Measurements from ENCODE around the gene PGGHG.
"Not testable (repeated sequence)": the region's sequence is repeated elsewhere in the genome, so short reads cannot be mapped to it uniquely, and the experiment has no call there.

Gene PGGHG

DNA sequence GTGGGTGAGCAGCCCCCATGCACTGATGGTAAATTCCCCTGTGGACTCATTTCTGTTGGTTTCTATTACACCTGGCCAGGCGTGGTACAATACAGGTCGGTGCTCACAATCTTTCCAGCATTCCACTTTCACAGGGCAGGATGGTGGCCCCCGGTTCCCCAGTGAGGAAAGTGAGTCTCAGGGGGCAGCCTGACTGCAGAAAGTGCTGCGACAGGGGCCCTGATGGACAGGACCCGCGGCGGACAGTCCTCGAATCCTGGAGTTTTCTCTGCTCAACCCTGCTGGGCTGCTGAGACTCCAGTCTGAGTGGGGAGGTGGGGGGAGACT, 3.1 kb upstream of the PGGHG start:
- no peak for DNase-seq

DNA sequence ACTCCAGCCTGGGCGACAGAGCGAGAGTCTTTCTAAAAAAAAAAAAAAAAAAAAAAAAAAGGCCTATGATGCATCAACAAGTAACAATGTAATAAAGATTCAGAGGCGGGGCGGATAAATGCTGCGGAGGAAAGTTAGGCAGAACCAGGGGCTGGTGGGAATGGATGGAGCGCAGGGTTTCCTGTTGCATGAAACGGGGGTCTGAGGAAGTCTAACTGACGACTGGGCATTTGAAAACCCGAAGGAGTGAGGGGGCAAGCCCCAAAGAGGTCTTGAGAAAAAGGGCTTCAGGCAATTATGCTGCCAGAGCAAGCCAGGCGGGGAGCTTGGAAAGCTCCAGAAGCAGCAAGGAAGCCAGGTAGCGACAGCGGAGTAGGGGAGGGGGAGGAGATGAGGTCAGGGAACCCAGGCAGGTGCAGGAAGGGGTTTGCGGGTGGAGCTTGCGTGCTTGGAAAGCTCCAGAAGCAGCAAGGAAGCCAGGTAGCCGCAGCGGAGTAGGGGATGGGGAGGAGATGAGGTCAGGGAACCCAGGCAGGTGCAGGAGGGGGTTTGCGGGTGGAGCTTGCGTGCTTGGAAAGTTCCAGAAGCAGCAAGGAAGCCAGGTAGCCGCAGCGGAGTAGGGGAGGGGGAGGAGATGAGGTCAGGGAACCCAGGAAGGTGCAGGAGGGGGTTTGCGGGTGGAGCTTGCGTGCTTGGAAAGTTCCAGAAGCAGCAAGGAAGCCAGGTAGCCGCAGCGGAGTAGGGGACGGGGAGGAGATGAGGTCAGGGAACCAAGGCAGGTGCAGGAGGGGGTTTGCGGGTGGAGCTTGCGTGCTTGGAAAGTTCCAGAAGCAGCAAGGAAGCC, 1.7 kb upstream of the PGGHG start:
- not testable (repeated sequence) for DNase-seq

DNA sequence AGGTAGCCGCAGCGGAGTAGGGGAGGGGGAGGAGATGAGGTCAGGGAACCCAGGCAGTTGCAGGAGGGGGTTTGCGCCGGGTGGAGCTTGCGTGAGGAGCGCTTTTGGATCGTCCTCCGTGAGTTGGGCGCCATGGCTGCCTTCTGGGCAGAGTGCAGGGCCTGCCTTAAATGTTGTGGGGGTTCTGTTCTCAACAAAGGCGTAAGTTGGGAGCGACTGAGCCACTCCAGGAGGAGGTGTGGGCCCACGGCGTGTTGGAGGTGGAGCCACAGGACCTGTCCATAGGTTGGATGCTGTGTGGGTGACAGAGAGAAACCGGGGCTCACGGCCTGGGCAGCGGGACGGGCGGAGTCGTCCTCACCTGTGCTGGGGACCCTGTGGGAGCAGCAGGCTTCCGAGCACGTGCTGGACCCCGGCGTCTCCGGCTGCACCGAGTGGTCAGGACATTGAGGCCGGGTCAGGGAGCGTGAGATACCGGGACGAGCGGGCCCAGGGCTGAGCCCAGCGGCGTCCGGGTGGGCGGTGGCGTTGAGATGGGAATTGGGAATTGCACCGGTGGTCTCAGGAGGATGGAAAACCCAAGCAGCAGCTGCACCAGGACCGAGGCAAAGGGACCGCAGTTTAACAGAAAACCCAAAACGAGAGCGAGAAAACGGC, 977 bp upstream of the PGGHG start:
- no peak for DNase-seq

DNA sequence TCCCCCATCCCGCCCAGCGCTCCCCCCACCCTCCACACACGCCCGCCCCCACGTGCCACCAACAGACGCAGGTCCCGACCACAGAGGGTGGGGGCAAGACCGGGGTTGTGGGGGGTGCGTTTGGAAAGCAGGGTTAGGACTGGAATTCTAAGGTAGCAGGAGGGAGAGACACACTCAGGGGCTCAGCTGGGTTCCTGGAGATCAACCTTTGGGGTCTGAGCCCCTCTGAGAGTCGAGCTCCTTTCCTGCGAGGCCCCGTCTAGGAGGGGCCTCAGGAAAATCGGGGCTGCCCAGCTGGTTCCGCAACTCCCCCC, 429 bp downstream of the PGGHG start:
- no peak for DNase-seq

DNA sequence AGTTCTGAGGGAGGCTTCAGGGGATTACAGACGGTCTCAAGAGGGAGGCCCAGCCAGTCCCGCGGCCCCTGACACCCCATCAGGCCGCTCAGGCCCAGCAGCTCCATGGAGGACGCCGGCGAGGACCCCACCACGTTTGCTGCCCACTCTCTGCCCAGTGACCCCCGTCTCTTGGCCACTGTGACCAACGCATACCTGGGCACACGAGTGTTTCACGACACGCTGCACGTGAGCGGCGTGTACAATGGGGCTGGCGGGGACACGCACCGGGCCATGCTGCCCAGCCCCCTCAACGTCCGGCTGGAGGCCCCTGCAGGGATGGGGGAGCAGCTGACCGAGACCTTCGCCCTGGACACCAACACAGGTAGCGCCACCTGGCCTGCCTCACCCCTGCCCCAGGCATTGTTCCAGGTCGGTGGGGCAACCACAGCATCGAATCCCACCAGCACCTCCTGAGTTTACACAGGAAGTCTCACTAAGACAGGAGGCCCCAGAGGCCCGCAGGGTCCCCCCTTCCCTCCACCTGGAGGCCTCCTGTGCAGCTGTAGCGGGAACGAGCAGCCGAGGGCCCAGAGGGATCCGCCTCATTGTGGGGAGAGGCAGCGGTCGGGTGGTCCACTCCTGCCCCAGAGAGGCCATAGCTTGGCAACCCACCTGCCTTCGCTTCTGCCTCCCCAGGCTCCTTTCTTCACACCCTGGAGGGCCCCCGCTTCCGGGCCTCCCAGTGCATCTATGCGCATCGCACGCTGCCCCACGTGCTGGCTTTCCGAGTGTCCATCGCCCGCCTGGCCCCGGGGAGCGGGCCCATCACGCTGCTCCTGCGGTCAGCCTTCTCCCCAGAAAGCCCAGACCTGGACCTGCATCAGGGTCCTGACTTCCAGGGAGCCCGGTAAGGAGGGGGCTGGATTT, 1.0 kb downstream of the PGGHG start:
- no peak for DNase-seq

DNA sequence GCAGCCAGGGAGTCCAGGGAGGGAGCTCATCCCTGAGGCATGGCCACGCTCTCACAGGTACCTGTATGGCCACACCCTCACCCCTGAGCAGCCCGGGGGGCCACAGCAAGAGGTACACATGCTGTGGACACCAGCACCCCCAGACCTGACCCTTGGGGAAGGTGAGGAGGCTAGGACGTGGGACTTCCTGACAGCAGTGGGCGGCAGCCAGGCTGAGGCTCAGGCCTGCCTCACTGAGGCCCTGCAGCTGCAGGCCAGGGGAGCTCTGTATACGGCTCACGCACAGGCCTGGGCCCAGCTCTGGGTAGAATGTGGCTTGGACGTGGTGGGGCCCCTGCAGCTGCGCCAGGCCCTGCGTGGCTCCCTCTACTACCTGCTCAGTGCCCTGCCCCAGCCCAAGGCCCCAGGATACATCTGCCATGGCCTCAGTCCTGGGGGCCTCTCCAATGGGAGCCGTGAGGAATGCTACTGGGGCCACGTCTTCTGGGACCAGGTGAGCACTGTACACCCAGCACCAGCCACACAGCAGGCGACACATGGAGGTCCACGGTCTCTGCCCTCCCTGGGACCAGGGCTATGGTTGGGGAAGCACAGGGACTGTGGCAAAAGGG, 1.8 kb downstream of the PGGHG start:
- DNase-seq = no peak

DNA sequence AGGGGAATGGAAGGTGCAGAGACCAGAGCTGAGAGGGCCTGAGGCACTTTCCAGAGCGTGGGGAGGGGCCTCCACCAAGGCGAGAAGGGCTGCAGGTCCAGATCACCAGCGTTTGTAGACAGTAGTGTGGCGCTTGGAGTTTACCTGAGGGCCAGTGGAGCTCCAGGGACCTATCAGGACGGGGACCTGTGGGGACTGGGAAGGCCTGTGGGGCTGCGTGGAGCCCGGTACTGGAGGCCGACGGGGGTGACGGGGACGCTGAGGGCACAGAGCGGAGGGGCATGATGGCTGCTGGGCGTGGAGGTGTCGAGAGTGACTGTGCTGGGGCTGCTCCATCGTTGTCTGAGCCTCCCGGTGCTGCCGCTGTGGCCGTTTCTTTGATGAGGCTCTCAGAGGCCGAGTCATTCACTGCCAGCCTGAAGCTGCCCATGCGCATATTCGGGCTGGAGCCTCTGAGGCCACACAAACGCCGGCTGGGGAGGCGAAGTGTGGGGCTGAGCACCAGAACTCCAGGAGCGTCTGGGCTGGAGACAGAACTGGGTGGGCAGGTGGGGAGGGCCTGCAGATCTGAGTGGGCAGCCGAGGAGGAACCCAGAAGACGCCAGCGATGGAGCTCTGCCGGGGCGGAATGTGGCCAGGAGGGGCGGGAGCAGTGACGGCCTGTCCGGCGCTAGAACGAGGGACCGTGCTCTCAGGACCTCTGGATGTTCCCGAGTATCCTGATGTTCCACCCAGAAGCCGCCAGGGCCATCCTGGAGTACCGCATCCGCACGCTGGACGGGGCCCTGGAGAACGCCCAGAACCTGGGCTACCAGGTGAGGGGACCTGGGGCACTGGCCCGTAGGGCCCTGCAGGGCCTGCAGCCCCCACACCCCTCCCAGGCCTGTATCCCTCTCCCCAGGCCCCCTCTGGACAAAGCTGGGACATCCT, 2.6 kb downstream of the PGGHG start:
- no peak for DNase-seq

DNA sequence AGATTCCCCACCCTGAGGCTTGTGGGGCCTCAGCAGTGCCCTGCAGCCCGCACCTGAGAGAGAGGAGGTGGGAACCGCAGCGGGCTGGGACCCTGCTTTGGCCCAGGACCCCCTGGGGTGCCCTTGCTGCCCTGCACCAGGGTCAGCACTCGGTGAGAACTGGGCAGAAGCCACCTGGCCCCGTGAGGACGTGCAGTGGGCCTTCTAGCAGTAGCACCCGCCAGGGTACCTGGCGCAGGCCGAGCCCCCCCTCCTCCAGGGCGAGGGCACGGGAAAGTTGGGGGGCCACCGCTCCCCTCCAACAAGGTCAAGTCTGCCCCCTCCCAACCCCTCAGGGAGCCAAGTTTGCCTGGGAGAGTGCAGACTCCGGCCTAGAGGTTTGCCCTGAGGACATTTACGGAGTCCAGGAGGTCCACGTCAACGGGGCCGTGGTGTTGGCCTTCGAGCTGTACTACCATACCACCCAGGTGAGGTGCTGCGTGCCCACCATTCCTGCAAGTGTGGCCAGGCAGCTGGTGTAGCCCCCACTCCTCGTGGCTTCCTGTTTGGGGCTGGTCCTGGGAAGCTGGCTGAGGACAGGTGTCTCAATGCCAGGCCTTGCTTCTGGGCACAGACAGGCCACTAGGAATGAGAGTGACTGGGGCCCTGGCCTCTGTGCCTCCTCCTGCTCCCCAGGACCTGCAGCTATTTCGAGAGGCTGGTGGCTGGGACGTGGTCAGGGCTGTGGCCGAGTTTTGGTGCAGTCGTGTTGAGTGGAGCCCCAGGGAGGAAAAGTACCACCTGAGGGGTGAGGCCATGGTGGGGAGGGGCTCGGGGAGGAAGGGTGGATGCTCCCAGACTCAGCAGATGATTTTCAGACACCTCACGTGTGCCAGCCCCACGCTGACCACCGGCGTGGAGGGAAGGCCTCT, 3.5 kb downstream of the PGGHG start:
- DNase-seq = no peak

DNA sequence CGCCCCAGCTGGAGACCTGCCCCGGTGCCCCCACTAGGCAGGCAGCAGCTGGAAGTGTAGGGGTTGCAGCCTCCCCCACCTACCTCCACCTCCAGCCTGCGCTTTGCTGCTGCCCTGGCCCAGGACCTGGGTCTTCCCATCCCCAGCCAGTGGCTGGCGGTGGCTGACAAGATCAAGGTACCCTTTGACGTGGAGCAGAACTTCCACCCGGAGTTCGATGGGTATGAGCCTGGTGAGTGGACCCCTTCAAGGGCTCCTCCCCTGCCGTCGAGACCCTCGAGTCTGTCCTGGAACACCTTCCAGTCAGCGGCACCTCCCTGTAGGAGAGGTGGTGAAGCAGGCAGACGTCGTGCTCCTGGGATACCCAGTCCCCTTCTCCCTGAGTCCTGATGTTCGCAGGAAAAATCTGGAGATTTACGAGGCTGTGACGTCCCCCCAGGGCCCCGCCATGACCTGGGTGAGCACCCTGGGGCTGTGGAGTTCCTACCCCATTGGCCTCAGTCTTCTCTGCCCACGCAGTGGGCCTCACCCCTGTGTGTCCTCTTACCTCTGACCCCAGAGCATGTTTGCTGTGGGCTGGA, 4.4 kb downstream of the PGGHG start:
- no peak for DNase-seq

DNA sequence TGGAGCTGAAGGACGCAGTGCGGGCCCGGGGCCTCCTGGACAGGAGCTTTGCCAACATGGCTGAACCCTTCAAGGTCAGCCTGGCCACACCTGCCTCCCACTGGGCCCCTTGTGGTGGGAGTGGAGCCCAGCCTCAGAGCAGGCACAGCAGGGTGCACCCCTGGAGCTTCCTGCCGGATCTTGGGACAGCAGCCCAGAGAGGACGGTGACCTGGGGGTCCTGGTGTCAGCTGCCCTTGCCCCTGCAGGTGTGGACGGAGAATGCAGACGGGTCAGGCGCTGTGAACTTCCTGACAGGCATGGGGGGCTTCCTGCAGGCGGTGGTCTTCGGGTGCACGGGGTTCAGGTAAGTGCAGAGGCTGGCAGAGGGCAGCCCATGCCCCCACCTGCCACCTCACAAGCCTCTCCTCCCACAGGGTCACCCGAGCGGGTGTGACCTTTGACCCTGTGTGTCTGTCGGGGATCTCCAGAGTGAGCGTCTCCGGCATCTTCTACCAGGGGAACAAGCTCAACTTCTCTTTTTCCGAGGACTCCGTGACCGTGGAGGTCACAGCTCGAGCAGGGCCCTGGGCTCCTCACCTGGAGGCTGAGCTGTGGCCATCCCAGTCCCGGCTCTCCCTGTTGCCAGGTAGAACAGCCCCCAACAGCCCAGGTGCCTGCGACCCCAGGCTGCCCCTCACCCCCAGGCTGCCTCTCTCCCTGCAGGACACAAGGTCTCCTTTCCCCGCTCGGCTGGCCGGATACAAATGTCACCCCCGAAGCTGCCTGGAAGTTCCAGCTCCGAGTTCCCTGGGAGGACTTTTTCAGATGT, 5.1 kb downstream of the PGGHG start:
- no peak for DNase-seq

DNA sequence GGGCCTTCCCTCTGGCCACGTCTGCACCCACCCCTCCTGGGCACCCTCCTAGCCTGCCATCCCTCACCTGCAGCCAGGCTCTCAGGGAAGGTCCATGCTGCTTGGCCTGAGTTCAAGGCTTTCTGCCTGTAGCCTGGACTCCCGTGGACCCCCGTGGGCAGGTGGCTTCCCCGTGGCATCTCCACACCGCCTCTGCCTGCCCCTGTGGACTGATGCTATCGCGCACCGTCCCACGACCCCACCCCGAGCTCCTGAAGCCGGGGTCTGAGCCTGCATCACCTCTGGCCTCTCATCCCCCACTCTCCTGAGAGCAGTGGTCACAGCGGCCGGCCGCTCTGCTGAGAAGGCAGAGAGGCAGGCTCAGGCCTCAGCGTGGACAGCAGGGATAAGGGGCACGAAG, 5.9 kb downstream of the PGGHG start:
- DNase-seq = no peak

DNA sequence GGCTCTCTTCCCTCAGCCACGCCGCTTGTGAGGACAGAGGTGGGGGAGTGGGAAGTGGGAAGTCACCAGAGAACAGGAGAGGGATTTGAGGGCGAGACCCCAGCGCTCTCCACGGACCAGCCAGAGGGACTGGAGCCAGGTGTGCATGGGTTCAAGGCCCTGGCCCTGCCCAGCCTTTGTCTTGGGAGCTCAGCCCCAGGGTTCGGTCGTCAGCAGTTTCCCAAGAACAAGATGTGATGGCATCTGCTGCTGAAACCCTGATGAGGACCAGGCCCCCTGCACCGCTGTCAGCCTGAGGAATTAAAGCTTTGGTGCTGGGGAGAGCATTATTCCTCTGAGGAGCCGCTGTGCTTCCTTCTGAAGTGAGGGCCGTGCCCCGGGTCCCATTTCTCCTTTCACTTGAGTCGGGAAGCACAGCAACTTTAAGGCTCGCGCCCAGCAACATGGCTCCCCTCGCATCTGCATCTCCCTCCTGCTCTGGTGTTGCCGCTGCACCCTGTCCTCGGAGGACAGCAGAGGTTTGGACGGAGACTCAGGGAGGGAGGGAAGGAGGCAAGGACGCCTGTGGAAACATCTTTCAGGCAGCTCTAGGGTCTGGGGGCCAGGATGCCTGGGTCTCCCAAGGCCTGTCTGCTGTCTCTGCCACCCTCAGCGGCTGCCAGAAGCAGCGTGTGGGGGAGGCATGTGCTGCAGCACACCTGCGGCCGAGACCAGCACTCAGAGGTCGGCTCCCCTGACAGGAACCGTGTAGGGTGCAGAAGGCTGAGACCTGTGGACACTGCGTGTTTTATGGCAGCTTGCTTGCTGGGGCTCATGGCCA, 6.6 kb downstream of the PGGHG start:
- no peak for DNase-seq

DNA sequence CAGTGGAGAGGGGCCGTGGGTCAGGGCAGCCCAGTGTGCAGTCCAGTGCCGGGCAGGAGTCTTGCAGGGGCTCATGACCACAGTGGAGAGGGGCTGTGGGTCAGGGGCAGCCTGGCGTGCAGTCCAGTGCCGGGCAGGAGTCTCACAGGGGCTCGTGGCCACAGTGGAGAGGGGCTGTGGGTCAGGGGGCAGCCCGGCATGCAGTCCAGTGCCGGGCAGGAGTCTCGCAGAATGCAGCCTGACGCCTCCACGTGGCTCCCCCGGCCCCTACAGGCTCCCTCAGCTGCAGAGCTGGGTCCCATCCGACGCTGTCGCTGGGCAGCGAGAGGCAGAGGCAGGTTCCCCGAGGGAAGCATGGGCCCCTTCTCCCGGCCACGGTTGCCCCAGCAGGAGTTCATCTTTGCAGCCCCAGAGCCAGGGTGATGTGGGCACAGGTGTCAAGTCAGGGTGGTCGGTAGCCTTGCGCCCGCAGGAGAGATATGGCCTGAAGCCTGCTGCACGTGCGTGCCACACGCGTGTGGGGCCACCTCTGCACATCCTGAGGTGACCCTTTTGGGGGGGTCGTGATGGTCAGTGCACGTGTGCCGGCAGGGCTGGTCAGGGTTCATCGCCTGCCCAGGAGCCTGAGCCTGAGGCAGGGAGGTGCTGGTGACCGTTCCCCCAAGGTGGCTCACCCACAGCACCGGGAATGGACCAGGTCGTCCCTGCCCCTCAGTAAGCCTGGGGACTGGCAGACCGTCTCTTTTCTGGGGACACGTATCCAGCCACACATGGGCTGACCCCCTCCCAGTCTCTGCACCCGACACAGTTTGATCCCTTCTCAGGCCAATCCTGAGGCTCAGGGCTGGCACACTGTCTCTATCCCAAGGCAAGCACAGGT, 7.5 kb downstream of the PGGHG start:
- no peak for DNase-seq

DNA sequence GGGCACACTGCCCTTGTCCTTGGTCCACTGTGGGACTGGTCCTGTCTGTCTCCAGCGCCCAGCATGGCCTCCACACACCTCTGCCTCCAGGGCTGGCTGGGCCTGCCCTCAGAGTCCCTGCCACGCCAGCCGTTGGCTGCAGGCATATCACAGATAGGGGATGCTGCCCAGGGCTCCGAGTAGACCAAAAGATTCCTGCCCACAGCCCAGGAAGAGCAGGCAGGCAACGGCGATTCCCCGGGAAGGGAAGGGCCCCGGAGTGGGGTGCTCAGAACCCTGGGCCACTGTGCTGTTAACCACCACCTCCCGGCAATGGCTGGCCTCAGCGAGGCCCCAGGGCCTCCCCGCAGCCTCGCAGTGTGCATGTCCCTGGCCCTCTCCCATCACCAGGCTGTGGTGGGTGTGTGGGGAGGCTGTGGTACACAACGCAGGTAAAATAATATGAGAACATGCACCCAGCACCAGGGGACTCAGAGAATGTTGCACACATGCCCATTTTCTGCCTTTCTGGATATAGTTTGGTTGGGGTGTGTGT, 8.2 kb downstream of the PGGHG start:
- no peak for DNase-seq

DNA sequence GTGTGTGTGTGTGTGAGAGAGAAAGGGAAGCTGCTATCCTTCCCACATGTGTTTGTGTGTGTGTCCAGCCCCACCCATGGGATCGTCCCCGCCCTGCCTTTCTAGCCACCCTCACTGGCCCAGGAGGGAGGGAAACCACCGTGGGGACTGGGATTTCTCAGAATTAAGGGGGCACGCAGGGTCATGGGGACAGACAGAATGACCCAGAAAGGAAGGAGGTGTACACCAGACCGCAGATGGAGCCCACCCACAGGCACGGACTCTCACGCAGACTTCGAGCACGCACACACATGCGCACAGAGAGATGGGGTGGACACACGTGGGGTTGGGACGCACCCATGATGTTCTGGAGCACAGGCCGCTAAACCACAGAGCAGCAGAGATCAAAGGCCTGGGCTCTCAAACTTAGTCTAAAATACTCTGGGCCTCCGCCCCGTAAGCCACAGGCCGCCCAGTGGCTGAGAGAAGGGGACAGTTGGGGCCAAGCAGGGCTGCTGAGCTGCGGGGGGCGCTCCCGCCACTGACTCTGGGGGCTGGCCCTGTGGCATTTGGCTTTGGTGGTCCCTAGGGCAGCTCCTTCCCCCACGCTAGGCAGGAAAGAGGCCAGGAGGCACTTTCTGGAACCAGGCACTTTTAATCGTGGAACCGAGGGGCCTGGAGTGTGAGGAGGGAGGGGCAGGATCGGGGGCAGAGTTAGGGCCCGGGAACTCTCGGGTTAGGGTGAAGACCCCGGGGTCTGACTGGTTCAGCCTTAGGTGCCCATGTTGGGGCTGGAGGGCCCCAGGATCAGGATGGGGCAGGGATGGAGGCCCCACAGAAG, 8.9 kb downstream of the PGGHG start:
- DNase-seq = no peak

DNA sequence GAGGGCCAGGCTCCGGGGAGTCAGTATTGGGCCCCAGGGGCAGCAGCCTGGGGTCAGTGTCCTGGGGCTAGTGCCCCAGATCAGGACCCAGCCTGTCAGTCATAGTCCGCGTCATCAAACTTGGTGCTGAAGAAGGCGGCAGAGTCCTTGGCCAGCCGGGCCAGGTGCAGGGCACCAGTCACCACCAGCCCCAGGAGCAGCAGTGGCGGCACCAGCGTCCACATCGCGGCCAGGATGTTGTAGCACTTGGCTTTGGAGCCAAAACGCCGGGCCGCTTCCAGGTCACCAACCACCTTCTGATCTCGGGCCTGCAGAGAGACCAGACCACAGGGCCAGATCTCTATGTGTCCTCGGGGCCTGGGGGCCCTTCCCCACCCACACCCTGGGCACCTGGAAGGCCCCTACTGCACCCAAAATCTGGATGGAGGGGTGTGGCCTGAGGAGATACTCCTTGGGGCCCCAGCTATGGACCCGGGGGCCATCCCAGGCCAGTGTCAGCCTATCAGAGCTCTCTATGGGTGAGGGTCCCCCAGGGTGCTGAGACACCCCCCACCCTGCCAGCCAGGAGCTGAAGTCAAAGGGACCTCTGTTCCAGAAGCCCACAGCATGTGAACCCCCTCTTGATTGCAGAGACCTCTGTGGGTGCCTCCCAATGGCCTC, 9.6 kb downstream of the PGGHG start:
- DNase-seq = no peak
